NB4 (cell line): ENCODE measurements around the gene ITGB4.
A peak's percentile ranks its signal among the peaks of the same experiment; 100 is the strongest.
"Not testable (repeated sequence)": the region's sequence is repeated elsewhere in the genome, so short reads cannot be mapped to it uniquely, and the experiment has no call there.

Experiments
- DNase-seq: peaks from one replicate; pipeline ENCODE4 v3.0.0; 2010; ENCODE audit warnings: low read depth
- H3K4me3 ChIP-seq: one replicate; pipeline ENCODE4 v1.5.1; 2011; ENCODE audit warnings: mild to moderate bottlenecking, low read depth, low read length, moderate library complexity
- MYC ChIP-seq: IDR thresholded peaks from 2 replicates; pipeline ENCODE4 v1.6.1; 2011; ENCODE audit warnings: low read depth, low read length
- POLR2A ChIP-seq: IDR thresholded peaks from 2 replicates; pipeline ENCODE4 v1.6.1; 2011; ENCODE audit warnings: mild to moderate bottlenecking; ENCODE audit not compliant: insufficient read length; ENCODE audit errors: extremely low read depth
- TF ChIP-seq, protein P1 (sequence below): IDR thresholded peaks from one replicate; pipeline ENCODE4 v1.5.1; 2012; ENCODE audit warnings: low read depth, low read length
- TF ChIP-seq, protein P2 (sequence below): IDR thresholded peaks from 2 replicates; pipeline ENCODE4 v1.6.1; 2011; ENCODE audit warnings: low read depth, low read length

ITGB4 gene

DNA sequence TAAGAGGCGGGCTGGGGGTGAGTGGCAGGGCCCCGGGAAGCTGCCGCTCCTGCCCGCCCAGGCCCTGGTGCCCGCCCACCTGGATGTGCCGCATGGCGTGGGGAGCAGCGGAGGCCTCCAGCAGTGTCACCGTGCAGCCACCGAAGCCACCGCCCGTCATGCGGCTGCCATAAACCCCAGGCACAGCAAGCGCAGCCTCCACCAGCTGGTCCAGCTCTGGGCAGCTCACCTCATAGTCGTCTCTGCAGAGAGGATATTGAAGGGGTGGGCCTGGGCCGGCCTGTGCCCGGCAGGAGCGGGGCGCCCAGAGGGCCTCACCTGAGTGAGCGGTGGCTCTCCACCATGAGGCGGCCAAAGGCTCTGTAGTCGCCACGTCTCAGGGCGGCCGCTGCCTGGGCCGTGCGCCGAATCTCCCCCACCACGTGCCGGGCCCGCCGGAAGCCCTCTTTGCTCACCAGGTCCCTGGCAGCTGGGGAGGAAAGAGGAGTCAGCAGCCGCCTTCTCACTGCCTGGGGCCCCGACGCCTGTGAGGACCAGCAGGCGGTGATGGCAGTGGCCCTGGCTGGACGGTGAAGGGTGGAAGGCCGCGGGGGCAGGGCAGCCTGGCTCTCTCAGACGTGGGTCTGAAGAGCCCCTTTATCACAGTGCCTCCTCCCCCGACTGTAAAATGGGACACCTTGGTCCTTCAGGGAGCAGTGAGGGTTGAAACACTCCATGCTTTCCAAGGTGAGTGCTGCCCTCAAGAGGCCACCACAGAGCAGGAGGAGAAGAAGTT lies 37.1 kb downstream of the ITGB4 start:
- no peak overlapping the region for H3K4me3 ChIP-seq
- no peak for TF ChIP-seq MYC
- TF ChIP-seq, protein P1, sequence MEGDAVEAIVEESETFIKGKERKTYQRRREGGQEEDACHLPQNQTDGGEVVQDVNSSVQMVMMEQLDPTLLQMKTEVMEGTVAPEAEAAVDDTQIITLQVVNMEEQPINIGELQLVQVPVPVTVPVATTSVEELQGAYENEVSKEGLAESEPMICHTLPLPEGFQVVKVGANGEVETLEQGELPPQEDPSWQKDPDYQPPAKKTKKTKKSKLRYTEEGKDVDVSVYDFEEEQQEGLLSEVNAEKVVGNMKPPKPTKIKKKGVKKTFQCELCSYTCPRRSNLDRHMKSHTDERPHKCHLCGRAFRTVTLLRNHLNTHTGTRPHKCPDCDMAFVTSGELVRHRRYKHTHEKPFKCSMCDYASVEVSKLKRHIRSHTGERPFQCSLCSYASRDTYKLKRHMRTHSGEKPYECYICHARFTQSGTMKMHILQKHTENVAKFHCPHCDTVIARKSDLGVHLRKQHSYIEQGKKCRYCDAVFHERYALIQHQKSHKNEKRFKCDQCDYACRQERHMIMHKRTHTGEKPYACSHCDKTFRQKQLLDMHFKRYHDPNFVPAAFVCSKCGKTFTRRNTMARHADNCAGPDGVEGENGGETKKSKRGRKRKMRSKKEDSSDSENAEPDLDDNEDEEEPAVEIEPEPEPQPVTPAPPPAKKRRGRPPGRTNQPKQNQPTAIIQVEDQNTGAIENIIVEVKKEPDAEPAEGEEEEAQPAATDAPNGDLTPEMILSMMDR, result peak; percentile 47
- TF ChIP-seq, protein P2, sequence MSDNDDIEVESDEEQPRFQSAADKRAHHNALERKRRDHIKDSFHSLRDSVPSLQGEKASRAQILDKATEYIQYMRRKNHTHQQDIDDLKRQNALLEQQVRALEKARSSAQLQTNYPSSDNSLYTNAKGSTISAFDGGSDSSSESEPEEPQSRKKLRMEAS, result 0 out of 2 replicates have a peak, but pooled peaks have one; percentile 10
- no peak for DNase-seq

DNA sequence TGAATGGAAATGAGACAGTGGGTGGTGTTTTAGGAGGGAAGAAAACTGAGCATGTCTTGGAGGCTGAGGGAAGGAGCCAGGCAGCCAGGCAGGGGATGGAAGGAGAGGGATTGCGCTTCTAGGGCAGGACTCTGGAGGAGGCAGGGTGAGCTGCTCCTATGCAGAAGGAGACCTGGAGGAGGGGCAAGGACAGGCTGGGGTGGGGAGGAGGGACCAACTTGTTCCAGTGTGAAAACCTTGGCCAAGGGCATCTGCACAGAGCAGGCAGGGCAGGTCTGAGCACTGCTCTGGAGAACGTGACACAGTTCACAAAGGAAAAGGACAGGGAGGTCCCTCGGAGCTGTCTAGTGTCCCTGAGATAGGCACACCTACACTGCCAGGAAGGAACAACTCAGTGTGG lies 38.2 kb downstream of the ITGB4 start:
- no peak for DNase-seq
- no peak for TF ChIP-seq POLR2A
- TF ChIP-seq, protein P2, result no peak
- TF ChIP-seq, protein P1, result no peak
- no peak for TF ChIP-seq MYC
- no peak overlapping the region for H3K4me3 ChIP-seq

DNA sequence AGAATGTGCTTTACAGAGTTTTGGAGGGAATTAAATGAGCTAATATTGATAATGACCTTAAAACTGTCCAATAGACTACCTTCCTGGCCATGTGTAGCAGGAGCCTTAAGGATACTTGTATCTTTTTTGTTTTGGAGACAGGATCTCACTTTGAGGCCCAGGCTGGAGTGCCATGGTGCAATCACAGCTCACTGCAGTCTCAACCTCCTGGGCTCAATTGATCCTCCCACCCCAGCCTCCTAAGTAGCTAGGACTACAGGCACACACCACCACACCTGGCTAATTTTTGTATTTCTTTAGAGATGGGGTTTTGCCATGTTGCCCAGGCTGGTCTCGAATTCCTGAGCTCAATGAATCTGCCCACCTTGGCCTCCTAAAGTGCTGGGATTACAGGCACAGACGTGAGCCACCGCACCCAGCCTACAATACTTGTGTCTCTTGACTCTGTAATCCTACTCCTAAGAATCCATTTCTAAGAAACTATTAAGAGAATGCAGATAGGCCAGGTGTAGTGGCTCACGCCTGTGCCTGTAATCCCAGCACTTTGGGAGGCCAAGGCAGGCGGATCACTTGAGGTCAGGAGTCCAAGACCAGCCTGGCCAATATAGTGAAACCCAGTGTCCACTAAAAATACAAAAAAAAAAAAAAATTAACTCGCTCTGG lies 38.9 kb downstream of the ITGB4 start:
- H3K4me3 ChIP-seq, result not testable (repeated sequence)

DNA sequence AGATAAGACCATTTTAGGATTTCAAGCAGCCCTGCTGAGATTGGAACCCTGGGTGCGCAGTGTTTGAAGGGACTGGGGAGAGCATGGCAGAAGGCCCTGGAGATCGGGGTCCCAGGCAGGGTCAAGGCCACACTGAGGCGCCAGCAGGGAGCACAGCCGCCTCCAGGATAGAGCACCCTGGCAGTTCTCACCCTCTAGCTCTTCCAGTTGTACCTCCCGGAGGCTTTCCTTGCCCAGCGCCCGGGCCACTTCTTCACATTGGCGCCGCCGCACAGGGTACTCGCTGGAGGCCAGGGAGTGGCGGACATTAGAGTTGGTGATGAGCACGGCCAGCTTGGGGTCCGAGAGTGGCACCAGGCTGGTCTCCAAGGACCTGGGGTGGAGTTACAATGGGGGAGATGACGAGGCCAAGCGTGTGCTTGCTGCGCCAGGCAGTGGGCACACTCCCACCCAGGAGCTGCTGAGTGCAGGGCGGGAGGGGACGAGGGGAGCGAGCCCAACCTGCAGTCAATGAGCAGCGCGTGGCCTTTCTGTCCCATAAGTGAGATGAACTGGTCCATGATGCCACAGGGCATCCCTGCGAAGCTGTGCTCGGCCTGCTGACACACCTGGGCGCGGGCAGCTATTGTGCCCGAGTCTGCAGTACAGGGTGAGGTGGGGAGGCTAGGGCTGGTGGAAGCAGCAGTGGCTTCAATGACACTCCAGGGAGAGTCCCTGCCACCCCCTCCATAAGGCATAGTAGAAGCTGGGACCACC lies 41.4 kb downstream of the ITGB4 start:
- TF ChIP-seq MYC (no peak), POLR2A (no peak)
- TF ChIP-seq, protein P2, result no peak
- TF ChIP-seq, protein P1, result no peak
- no peak overlapping the region for H3K4me3 ChIP-seq
- DNase-seq, result no peak

More for the DNA sequence above, 38.9 kb downstream of the ITGB4 start:
- DNase-seq, result not testable (repeated sequence)

DNA sequence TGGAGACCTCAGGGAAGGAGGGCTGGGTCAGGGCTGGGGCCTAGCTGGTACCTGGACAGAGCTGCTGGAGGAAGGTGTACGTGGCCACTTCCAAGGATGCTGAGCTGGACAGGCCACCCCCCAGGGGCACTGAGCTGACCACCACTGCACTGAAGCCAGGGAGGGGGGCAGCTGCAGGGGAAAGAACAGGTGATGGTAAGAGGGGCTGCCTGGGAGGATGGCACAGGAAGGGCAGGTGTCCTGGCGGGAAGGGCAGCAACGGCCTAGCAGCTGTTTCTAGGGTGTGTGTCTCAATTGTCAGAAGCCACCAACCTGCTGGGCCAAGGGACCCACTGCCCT lies 42.0 kb downstream of the ITGB4 start:
- no peak overlapping the region for H3K4me3 ChIP-seq
- TF ChIP-seq, protein P1, result no peak
- TF ChIP-seq, protein P2, result no peak
- TF ChIP-seq POLR2A (no peak), MYC (no peak)
- no peak for DNase-seq

DNA sequence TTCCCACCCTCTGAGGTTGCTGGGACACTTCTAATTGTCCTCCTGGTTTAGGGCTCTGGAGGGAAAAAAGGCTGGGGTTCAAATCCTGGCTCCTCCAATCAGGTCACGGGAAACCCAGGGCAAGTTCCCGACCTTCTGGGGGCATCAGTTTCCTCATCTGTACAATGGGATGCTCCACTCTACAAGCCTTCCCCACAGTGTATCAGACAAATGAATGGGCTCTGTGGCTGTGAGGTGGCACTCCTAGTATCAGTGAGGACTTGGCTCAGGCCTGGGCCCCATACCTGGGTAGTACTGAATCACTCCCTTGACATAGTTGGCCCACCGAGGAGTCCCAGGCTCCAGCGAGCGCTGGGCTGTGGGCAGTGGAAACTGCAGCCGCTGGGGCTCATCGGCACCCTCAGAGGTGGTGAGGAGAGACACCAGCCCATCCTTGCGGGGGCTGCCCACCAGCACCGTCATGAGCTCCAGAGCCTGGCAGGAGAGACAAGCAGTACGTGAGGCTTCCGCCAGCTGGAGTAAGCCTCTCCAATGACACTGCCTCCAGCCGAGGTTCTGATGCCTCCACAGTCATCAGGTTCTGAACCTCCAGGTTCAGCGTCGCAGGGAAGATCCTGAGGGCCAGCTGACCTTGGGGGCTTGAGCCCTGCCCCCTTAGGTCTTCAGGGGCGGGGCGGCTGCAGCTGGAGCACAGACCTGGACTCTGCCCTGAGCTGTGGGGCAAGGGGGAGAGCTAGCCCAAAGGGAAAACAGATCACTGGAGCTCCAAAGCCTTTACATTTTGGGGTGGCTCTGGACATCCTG lies 42.6 kb downstream of the ITGB4 start:
- H3K4me3 ChIP-seq, result peak overlapping the region; percentile 69
- TF ChIP-seq POLR2A (no peak), MYC (no peak)
- TF ChIP-seq, protein P1, result no peak
- TF ChIP-seq, protein P2, result no peak
- DNase-seq, result no peak
